Smooth muscle cell (in vitro differentiated cells): ENCODE measurements around the gene RPL27A. TPM values are rescaled to one million over a fixed set of nuclear protein-coding genes. Genes with fewer than 3 reads are reported as not detected.

Experiments used
- DNase-seq: peaks from one replicate; lab custom pipeline; 2025; ENCODE audit not compliant: unreplicated experiment; lab: John Stamatoyannopoulos, UW
- H2AFZ ChIP-seq: fragments of 200-600 bp; sonication (generic); 2 replicates; pipeline ENCODE4 v1.6.0; 2016; ENCODE audit warnings: antibody characterized with exemption, low read depth, mild to moderate bottlenecking
- H3F3A ChIP-seq: fragments of 200-600 bp; sonication (generic); 2 replicates; pipeline ENCODE4 v1.6.0; 2017; ENCODE audit warnings: antibody characterized with exemption, low read depth
- H3K27ac ChIP-seq: fragments of 200-600 bp; sonication (generic); 2 replicates; pipeline ENCODE4 v1.5.1; 2016; ENCODE audit warnings: low read depth, mild to moderate bottlenecking
- H3K27me3 ChIP-seq: fragments of 200-600 bp; sonication (generic); 2 replicates; pipeline ENCODE4 v1.6.1; 2016; ENCODE audit warnings: low read depth, mild to moderate bottlenecking
- H3K36me3 ChIP-seq: fragments of 200-600 bp; sonication (generic); 2 replicates; pipeline ENCODE4 v1.5.1; 2016; ENCODE audit warnings: low read depth
- H3K4me1 ChIP-seq: fragments of 200-600 bp; sonication (generic); 2 replicates; pipeline ENCODE4 v1.5.1; 2016; ENCODE audit warnings: low read depth
- H3K4me2 ChIP-seq: fragments of 200-600 bp; sonication (generic); 2 replicates; pipeline ENCODE4 v1.6.0; 2016; ENCODE audit warnings: mild to moderate bottlenecking
- H3K4me3 ChIP-seq: fragments of 200-600 bp; sonication (generic); 2 replicates; pipeline ENCODE4 v1.5.1; 2016; ENCODE audit warnings: mild to moderate bottlenecking
- H3K79me2 ChIP-seq: fragments of 200-600 bp; sonication (generic); 2 replicates; pipeline ENCODE4 v1.6.0; 2016; ENCODE audit warnings: low read depth, mild to moderate bottlenecking
- H3K9ac ChIP-seq: fragments of 200-600 bp; sonication (generic); 2 replicates; pipeline ENCODE4 v1.6.0; 2016; ENCODE audit warnings: low read depth
- H3K9me3 ChIP-seq: fragments of 200-600 bp; sonication (generic); replicated peaks from 2 replicates; pipeline ENCODE4 v1.5.1; 2016; ENCODE audit warnings: low read depth
- H4K20me1 ChIP-seq: fragments of 200-600 bp; sonication (generic); 2 replicates; pipeline ENCODE4 v1.6.0; 2016; ENCODE audit warnings: low read depth
- CTCF ChIP-seq: fragments of 200-600 bp; sonication (generic); IDR thresholded peaks from 2 replicates; pipeline ENCODE4 v1.5.1; 2017; ENCODE audit warnings: borderline replicate concordance, mild to moderate bottlenecking, antibody characterized with exemption; ENCODE audit not compliant: insufficient read depth, poor library complexity, severe bottlenecking
- WGBS: methylation state at CpG from one replicate; pipeline ENCODE4 v1.1.7; 2016; ENCODE audit warnings: low lambda C conversion rate; 5-methylcytosine and 5-hydroxymethylcytosine counted together
- polyA plus RNA-seq: library from polyadenylated mRNA; unstranded; fragments of >200 nt; fragmentation: Nextera tagmentation; extraction: Ambion mirVana; gene quantifications from 2 replicates; pipeline ENCODE4 v1.2.1, GENCODE V29; 2016
- total RNA-seq: library from RNA; depleted of rRNA; stranded (reverse); fragments of >200 nt; gene quantifications from 2 replicates; pipeline ENCODE4 v1.2.3, GENCODE V29; 2014

Gene RPL27A
- total and polyA plus RNA-seq, 2 experiments from 2014 or later: 817 to 1,140 TPM

DNA sequence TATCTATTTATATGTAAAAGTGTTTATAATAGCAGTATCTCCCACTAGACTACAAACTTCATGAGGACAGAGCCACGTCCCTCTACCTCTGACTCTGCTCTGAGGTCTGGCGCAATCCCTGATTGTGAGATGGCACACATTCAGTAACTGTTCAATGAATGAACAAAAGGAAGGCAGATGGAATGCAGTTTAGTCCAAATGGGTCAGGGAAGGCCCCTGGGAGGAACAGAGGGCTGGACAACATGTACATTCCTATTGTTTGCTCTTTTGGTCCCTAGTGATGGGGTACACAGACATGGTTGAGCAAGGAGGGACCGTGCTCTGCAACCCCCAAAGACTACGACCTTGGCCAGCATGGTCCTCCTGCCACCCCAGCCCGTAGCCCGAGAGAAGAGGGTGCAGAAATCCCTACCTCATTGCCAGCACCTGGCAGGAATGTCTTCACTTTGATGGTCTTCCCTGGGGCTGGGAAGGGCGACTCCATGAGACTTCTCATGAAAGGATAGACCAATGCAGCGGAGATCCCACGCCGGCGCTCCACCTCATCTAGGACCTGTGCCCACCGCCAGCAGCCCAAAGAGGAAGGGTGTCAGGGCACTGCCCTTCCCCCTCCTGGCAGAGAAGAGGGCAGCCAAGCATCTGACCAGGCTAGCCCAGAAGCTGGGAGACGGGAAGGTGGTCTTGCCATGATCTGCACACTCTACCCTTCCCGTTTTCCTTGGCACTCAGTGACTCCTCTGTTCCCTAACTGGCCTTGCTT, 24.3 kb downstream of the RPL27A start:
- Histone ChIP-seq H2AFZ (no peak overlapping the region), H3K36me3 (peaks cover 14% of the 10 kb centered on the region), H3K27ac (no peak overlapping the region), H3K4me1 (peaks cover 5% of the 10 kb centered on the region), H3K9me3 (no peaks in the 10 kb centered on the region), H3K27me3 (no peaks in the 10 kb centered on the region), H3K9ac (no peak overlapping the region), H3K4me2 (no peak overlapping the region), H3K4me3 (no peak overlapping the region), H4K20me1 (peaks cover 85% of the 10 kb centered on the region), H3K79me2 (no peaks in the 10 kb centered on the region), H3F3A (no peaks in the 10 kb centered on the region)
- WGBS: 94% methylated on average over 10 of the region's 14 CpGs
- DNase-seq: no peak
- TF ChIP-seq CTCF: no peak

- no peak overlapping the region for H3K9ac ChIP-seq
- no peak overlapping the region for H3K27ac ChIP-seq
- H3K9me3 ChIP-seq: no peaks in the 10 kb centered on the region
- H3K27me3 ChIP-seq: no peaks in the 10 kb centered on the region
- H3K4me3 ChIP-seq: no peak overlapping the region
- 96% methylated on average over 10 of the region's 10 CpGs for WGBS
- no peaks in the 10 kb centered on the region for H3K79me2 ChIP-seq
- H3K36me3 ChIP-seq: peaks cover 14% of the 10 kb centered on the region
- no peaks in the 10 kb centered on the region for H3F3A ChIP-seq
- H3K4me1 ChIP-seq: peaks cover 5% of the 10 kb centered on the region
- no peak for DNase-seq
- TF ChIP-seq CTCF: no peak
- no peak overlapping the region for H2AFZ ChIP-seq
- no peak overlapping the region for H3K4me2 ChIP-seq
- H4K20me1 ChIP-seq: peaks cover 77% of the 10 kb centered on the region
Observed at GRCh38 chr11:8707541-8708191, 25.1 kb downstream of the RPL27A start.

DNA sequence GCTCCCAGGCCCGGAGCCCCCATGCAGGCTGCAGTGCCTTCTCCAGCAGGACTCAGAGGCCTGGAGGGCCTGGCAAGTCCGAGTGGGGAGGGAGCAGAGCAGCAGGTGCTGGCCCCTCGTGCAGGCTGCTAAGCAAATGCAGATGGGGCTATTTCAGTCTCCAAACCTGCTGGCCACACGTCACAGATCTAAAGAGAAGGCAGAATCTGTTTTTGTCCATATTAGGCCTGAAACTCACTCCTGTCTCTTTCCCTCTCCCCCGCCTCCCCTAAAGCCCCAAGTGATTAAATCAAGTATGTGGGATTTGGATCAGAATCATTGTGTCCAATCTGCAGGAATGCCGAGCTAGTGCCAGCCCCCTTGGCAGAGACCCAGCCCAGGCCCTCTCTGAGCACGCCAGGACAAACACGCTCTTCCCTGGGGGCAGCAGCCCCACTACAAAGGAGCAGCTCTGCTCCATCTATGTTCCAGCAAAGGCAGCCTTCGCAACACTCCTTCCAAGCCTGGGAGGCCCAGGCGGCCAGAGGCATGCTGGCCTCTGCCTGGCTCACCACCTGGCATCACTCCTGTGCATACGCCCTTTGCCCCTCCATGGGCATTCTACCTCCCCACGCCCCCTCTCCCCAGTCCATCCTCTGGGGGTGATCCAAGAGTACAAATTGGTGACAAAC, 26.5 kb downstream of the RPL27A start:
- no peak for TF ChIP-seq CTCF
- Histone ChIP-seq H3K4me1 (peaks cover 5% of the 10 kb centered on the region), H3K4me2 (no peak overlapping the region), H3F3A (no peaks in the 10 kb centered on the region), H3K27ac (no peak overlapping the region), H3K27me3 (no peaks in the 10 kb centered on the region), H3K79me2 (peaks cover 3% of the 10 kb centered on the region), H3K4me3 (no peak overlapping the region), H3K9ac (no peak overlapping the region), H3K36me3 (peaks cover 14% of the 10 kb centered on the region), H3K9me3 (no peaks in the 10 kb centered on the region), H4K20me1 (peaks cover 68% of the 10 kb centered on the region), H2AFZ (no peak overlapping the region)
- no peak for DNase-seq
- 79% methylated on average over 11 of the region's 12 CpGs for WGBS
